Measurements from ENCODE around the gene ZNF728. TPM values are rescaled to one million over a fixed set of nuclear protein-coding genes. Genes with fewer than 3 reads are reported as not detected.
"Not testable (repeated sequence)": the region's sequence is repeated elsewhere in the genome, so short reads cannot be mapped to it uniquely, and the experiment has no call there.

The ZNF728 gene
- total RNA-seq, 1 experiment from 2014 or later: not detected

- Mint-ChIP-seq H3K27me3 (ENCODE audit: unreplicated experiment) (no peaks in the 10 kb centered on the region), H3K4me1 (ENCODE audit: low read depth, unreplicated experiment) (no peaks in the 10 kb centered on the region), H3K4me3 (ENCODE audit: low read depth, unreplicated experiment) (no peak overlapping the region), H3K9me3 (ENCODE audit: low read depth, unreplicated experiment) (peaks cover 5% of the 10 kb centered on the region), H3K36me3 (ENCODE audit: insufficient read depth, unreplicated experiment) (no peaks in the 10 kb centered on the region), H3K27ac (ENCODE audit: unreplicated experiment) (no peak overlapping the region)
- CTCF ChIA-PET: no interaction called here
- DNase-seq: no peak
- no TSS peak for BruUV-seq (replicated peaks)
- TF ChIP-seq CTCF (IDR thresholded peaks at IDR 0.05; ENCODE audit: unreplicated experiment): no peak
- intact Hi-C loops (cut with micrococcal nuclease; ENCODE audit: unreplicated experiment): no loop called here
Observed at GRCh38 chr19:22945560-22945959, 57.4 kb downstream of the ZNF728 start.

GRCh38 chr19:22935151-22935550 lies 67.8 kb downstream of the ZNF728 start:
- CTCF ChIA-PET: no interaction called here
- Mint-ChIP-seq H3K4me3 (ENCODE audit: low read depth, unreplicated experiment) (no peak overlapping the region), H3K27me3 (ENCODE audit: unreplicated experiment) (no peaks in the 10 kb centered on the region), H3K4me1 (ENCODE audit: low read depth, unreplicated experiment) (no peaks in the 10 kb centered on the region), H3K27ac (ENCODE audit: unreplicated experiment) (no peak overlapping the region), H3K36me3 (ENCODE audit: insufficient read depth, unreplicated experiment) (no peaks in the 10 kb centered on the region), H3K9me3 (ENCODE audit: low read depth, unreplicated experiment) (no peaks in the 10 kb centered on the region)
- no TSS peak for BruUV-seq (replicated peaks)
- intact Hi-C loops (cut with micrococcal nuclease; ENCODE audit: unreplicated experiment): no loop called here
- DNase-seq: no peak
- TF ChIP-seq CTCF (IDR thresholded peaks at IDR 0.05; ENCODE audit: unreplicated experiment): no peak

GRCh38 chr19:22927576-22927975 lies 75.4 kb downstream of the ZNF728 start:
- H3K27ac Mint-ChIP-seq (ENCODE audit: unreplicated experiment); H3K4me3 Mint-ChIP-seq (ENCODE audit: low read depth, unreplicated experiment); DNase-seq; H3K4me1 Mint-ChIP-seq (ENCODE audit: low read depth, unreplicated experiment); H3K27me3 Mint-ChIP-seq (ENCODE audit: unreplicated experiment); H3K36me3 Mint-ChIP-seq (ENCODE audit: insufficient read depth, unreplicated experiment); intact Hi-C loops (cut with micrococcal nuclease; ENCODE audit: unreplicated experiment); H3K9me3 Mint-ChIP-seq (ENCODE audit: low read depth, unreplicated experiment); CTCF ChIA-PET; BruUV-seq (replicated peaks): not testable (repeated sequence)

- BruUV-seq (replicated peaks); H3K27me3 Mint-ChIP-seq (ENCODE audit: unreplicated experiment); H3K4me3 Mint-ChIP-seq (ENCODE audit: low read depth, unreplicated experiment); H3K4me1 Mint-ChIP-seq (ENCODE audit: low read depth, unreplicated experiment); H3K27ac Mint-ChIP-seq (ENCODE audit: unreplicated experiment); H3K9me3 Mint-ChIP-seq (ENCODE audit: low read depth, unreplicated experiment); H3K36me3 Mint-ChIP-seq (ENCODE audit: insufficient read depth, unreplicated experiment); CTCF ChIA-PET; DNase-seq; intact Hi-C loops (cut with micrococcal nuclease; ENCODE audit: unreplicated experiment): not testable (repeated sequence)
Observed at GRCh38 chr19:22925181-22925580, 77.8 kb downstream of the ZNF728 start.

Other genes starting within 250 kb of the ZNF728 start
- not detected in 2 replicates for gene ZNF99, start 219.0 kb downstream of the ZNF728 start, total RNA-seq (2022)
- gene ZNF723, start 170.9 kb downstream of the ZNF728 start, total RNA-seq (2022): not detected in 2 replicates
- gene ZNF730, start 113.8 kb upstream of the ZNF728 start, total RNA-seq (2022): not detected in 2 replicates
- 8.2 and 8.6 TPM in 2 replicates for gene ZNF724, start 247.2 kb upstream of the ZNF728 start, total RNA-seq (2022)